Calu3 (cell line): Measurements from ENCODE around the gene WNK1. TPM values are rescaled to one million over a fixed set of nuclear protein-coding genes. Genes with fewer than 3 reads are reported as not detected.

Experiments used
- BruUV-seq: library from RNA; stranded (reverse); fragments of 400-500 nt; replicated peaks from 2 replicates; lab custom pipeline; 2021; lab: Mats Ljungman, UMichigan
- CTCF ChIA-PET: fragments of 300-600 bp; sonication (Branson Sonifier 250); formaldehyde crosslinking; loops from one replicate; lab custom pipeline; 2022; ENCODE audit warnings: antibody characterized with exemption; lab: Charles Lee
- DNase-seq: peaks from one replicate; pipeline ENCODE4 v3.0.0; 2022
- H3K27ac Mint-ChIP-seq: one replicate; pipeline ENCODE4 v1.8.0; 2022; ENCODE audit warnings: mixed read lengths; ENCODE audit not compliant: unreplicated experiment
- H3K27me3 Mint-ChIP-seq: one replicate; pipeline ENCODE4 v1.8.0; 2022; ENCODE audit warnings: mixed read lengths; ENCODE audit not compliant: unreplicated experiment
- H3K36me3 Mint-ChIP-seq: one replicate; pipeline ENCODE4 v1.8.0; 2022; ENCODE audit warnings: mild to moderate bottlenecking, moderate library complexity, mixed read lengths; ENCODE audit not compliant: insufficient read depth, unreplicated experiment
- H3K4me1 Mint-ChIP-seq: one replicate; pipeline ENCODE4 v1.8.0; 2022; ENCODE audit warnings: mild to moderate bottlenecking, low read depth, mixed read lengths; ENCODE audit not compliant: unreplicated experiment
- H3K4me3 Mint-ChIP-seq: one replicate; pipeline ENCODE4 v1.8.0; 2022; ENCODE audit warnings: mild to moderate bottlenecking, low read depth, moderate library complexity, mixed read lengths; ENCODE audit not compliant: unreplicated experiment
- H3K9me3 Mint-ChIP-seq: one replicate; pipeline ENCODE4 v1.8.0; 2022; ENCODE audit warnings: low read depth, mixed read lengths; ENCODE audit not compliant: unreplicated experiment
- intact Hi-C: fragments of 100-400 bp; cut with micrococcal nuclease; formaldehyde crosslinking; loops from one replicate; pipeline ENCODE4 v1.10.0; 2022; ENCODE audit not compliant: unreplicated experiment
- total RNA-seq: library from RNA; stranded (reverse); gene quantifications from 2 replicates; pipeline ENCODE4 v1.2.3, GENCODE V29; 2022
- TF ChIP-seq, protein P1 (sequence below): fragments of 200-600 bp; IDR thresholded peaks from one replicate; pipeline ENCODE4 v1.8.0; 2022; ENCODE audit warnings: antibody characterized with exemption; ENCODE audit not compliant: unreplicated experiment

Gene WNK1
- total RNA-seq, 1 experiment from 2014 or later = 107 TPM

DNA sequence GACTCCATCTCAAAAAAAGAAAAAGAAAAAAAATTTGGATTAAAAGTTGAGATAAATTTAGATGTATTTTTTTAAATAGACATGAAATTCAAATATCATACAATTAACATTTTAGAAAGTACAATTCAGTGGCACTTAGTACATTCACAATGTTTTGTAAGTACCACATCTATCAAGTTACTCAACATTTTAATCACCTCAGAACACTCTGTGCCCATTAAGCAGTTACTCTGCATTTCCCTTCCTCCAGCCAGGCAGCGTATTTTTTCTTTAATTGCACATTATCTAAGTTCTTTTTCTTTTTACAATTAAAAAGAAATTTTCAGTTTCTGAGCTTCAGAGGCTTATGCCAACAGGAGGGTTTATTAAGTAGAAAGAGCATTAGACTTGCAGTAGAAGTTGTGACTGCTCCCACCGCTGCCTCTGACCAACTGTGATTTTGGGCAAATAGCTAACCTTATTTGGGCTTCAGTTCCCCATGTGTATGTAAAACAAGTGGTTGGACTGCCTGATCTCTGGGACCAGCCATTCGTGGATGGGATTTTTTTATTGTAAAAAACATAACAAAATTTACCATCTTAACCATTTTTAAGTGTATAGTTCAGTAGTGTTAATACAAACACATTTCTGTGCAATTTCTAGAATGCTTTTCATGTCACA is 65.7 kb downstream of the WNK1 start:
- Mint-ChIP-seq H3K36me3 (peaks cover 5% of the 10 kb centered on the region), H3K9me3 (no peaks in the 10 kb centered on the region), H3K4me1 (peaks cover 14% of the 10 kb centered on the region), H3K27ac (no peak overlapping the region), H3K27me3 (no peaks in the 10 kb centered on the region), H3K4me3 (no peak overlapping the region)
- no peak for DNase-seq
- intact Hi-C loops = loop anchor here (5.0 to 10.0 kb wide), 2 partner anchors 127 to 274 kb away; partner anchors contain the start of gene RAD52
- TF ChIP-seq, protein P1, sequence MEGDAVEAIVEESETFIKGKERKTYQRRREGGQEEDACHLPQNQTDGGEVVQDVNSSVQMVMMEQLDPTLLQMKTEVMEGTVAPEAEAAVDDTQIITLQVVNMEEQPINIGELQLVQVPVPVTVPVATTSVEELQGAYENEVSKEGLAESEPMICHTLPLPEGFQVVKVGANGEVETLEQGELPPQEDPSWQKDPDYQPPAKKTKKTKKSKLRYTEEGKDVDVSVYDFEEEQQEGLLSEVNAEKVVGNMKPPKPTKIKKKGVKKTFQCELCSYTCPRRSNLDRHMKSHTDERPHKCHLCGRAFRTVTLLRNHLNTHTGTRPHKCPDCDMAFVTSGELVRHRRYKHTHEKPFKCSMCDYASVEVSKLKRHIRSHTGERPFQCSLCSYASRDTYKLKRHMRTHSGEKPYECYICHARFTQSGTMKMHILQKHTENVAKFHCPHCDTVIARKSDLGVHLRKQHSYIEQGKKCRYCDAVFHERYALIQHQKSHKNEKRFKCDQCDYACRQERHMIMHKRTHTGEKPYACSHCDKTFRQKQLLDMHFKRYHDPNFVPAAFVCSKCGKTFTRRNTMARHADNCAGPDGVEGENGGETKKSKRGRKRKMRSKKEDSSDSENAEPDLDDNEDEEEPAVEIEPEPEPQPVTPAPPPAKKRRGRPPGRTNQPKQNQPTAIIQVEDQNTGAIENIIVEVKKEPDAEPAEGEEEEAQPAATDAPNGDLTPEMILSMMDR = no peak
- CTCF ChIA-PET = no interaction called here
- BruUV-seq = no TSS peak

DNA sequence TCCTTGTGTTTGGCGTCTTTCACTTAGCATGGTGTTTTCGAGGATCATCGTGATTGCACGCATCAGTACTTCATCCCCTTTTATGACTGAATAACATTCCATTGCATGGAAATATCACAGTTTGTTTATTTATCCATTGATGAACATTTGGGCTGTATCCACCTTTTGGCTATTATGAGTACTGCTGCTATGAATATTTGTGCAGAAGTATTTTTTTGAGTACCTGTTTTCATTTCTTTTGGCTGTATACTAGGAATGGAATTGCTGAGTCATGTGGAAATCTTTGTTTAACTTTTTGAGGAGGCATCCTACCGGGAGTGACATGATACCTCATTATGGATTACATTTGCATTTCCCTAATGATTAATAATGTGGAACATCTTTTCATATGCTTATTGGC is 66.4 kb downstream of the WNK1 start:
- H3K36me3 Mint-ChIP-seq = peaks cover 5% of the 10 kb centered on the region
- no peaks in the 10 kb centered on the region for H3K9me3 Mint-ChIP-seq
- H3K27me3 Mint-ChIP-seq = no peaks in the 10 kb centered on the region
- CTCF ChIA-PET = no interaction called here
- peaks cover 14% of the 10 kb centered on the region for H3K4me1 Mint-ChIP-seq
- no peak overlapping the region for H3K4me3 Mint-ChIP-seq
- intact Hi-C loops = loop anchor here (5.0 to 10.0 kb wide), 2 partner anchors 126 to 274 kb away; partner anchors contain the start of gene RAD52
- H3K27ac Mint-ChIP-seq = no peak overlapping the region
- no TSS peak for BruUV-seq
- DNase-seq = no peak
- TF ChIP-seq, protein P1 = no peak

DNA sequence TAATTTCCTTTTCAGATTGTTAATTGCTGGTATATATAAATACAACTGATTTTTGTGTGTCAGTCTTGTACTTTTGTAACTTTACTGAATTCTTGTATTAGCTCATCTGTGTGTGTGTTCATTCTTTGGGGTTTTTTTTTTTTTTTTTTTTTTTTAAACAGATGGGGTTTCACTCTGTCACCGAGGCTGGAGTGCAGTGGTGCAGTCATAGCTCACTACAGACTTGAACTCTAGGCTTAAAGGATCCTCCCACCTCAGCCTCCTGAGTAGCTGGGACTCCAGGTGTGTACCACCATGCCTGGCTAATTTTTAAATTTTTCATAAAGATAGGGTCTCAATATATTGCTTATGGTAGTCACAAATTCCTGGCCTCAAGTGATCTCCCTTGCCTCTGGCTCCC is 68.0 kb downstream of the WNK1 start:
- CTCF ChIA-PET = interaction anchor here (0.7 kb wide), 1 partner anchor 18 kb away, joined by 3 read pairs; no protein-coding TSS in a partner anchor
- intact Hi-C loops = no loop called here
- H3K4me1 Mint-ChIP-seq = peaks cover 14% of the 10 kb centered on the region
- DNase-seq = no peak
- TF ChIP-seq, protein P1 = no peak
- H3K36me3 Mint-ChIP-seq = peaks cover 5% of the 10 kb centered on the region
- BruUV-seq = no TSS peak
- H3K27ac Mint-ChIP-seq = no peak overlapping the region
- H3K4me3 Mint-ChIP-seq = no peak overlapping the region
- no peaks in the 10 kb centered on the region for H3K27me3 Mint-ChIP-seq
- H3K9me3 Mint-ChIP-seq = no peaks in the 10 kb centered on the region

DNA sequence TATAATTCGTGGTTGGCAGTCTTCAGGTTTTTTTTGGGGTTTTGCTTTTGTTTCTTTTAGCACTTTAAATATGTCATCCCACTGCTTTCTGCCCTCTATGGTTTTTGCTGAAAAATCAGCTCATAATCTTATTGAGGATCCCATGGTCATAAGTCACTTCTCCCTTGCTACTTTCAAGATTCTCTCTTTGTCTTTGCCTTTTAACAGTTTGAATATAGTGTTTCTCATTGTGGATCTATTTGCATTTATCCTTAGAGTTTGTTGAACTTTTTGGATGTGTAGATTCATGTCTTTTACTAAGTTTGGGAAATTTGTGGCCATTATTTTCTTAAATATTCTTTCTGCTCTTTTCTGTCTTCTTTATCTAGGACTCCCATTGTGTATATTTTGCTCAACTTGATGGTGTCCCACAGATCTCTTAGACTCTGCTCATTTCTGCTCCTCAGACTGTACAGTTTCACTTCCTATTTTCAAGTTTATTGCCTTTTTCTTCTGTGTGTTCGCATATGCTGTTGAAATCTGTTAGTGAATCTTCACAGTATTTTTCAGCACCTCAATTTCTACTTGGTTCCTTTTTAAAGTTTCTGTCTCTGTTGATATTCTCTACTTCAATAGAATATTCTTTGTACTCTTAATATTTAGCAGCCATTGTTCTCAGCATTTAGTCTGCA is 70.8 kb downstream of the WNK1 start:
- Mint-ChIP-seq H3K36me3 (no peaks in the 10 kb centered on the region), H3K4me1 (no peaks in the 10 kb centered on the region), H3K9me3 (no peaks in the 10 kb centered on the region), H3K27me3 (no peaks in the 10 kb centered on the region), H3K27ac (no peak overlapping the region), H3K4me3 (no peak overlapping the region)
- no TSS peak for BruUV-seq
- CTCF ChIA-PET = interaction anchor here (0.7 kb wide), 2 partner anchors 13 to 909 kb away, joined by 3 to 5 read pairs; no protein-coding TSS in a partner anchor
- no peak for DNase-seq
- intact Hi-C loops = no loop called here
- TF ChIP-seq, protein P1 = no peak
